GM18517 (cell line): ENCODE data around the gene ACSL4.
"Not testable (repeated sequence)": the region's sequence is repeated elsewhere in the genome, so short reads cannot be mapped to it uniquely, and the experiment has no call there.

Experiments
- ATAC-seq: cut with Tn5 transposase; IDR thresholded peaks from one replicate; pipeline ENCODE4 v1.9.1; 2021; ENCODE audit warnings: mild to moderate bottlenecking, moderate library complexity; ENCODE audit not compliant: unreplicated experiment

The ACSL4 gene

GRCh38 chrX:109732017-109732801 lies 848 bp downstream of the ACSL4 start:
- peak; percentile 28 for ATAC-seq

- no peak for ATAC-seq
These were observed 4.9 kb downstream of the ACSL4 start for GRCh38 chrX:109728173-109728535.

GRCh38 chrX:109724971-109725370 lies 8.1 kb downstream of the ACSL4 start:
- ATAC-seq: not testable (repeated sequence)

- ATAC-seq: no peak
These were observed 12.1 kb downstream of the ACSL4 start for GRCh38 chrX:109720947-109721346.

- no peak for ATAC-seq
These were observed 13.8 kb downstream of the ACSL4 start for GRCh38 chrX:109719264-109719663.

GRCh38 chrX:109716431-109717028 lies 16.5 kb downstream of the ACSL4 start:
- no peak for ATAC-seq

GRCh38 chrX:109714340-109714958 lies 18.6 kb downstream of the ACSL4 start:
- ATAC-seq: no peak

- ATAC-seq: no peak
These were observed 22.9 kb downstream of the ACSL4 start for GRCh38 chrX:109710181-109710580.

- ATAC-seq: peak; percentile 68
These were observed 23.9 kb downstream of the ACSL4 start for GRCh38 chrX:109709129-109709631.

- ATAC-seq: no peak
These were observed 25.3 kb downstream of the ACSL4 start for GRCh38 chrX:109707720-109708119.

- no peak for ATAC-seq
These were observed 25.7 kb downstream of the ACSL4 start for GRCh38 chrX:109707319-109707718.

- ATAC-seq: peak; percentile 83
These were observed 28.5 kb downstream of the ACSL4 start for GRCh38 chrX:109704563-109704962.

- ATAC-seq: no peak
These were observed 35.2 kb downstream of the ACSL4 start for GRCh38 chrX:109697855-109698254.

GRCh38 chrX:109696146-109696740 lies 36.8 kb downstream of the ACSL4 start:
- ATAC-seq: no peak

GRCh38 chrX:109695637-109696036 lies 37.4 kb downstream of the ACSL4 start:
- no peak for ATAC-seq

GRCh38 chrX:109691752-109692151 lies 41.3 kb downstream of the ACSL4 start:
- no peak for ATAC-seq

- no peak for ATAC-seq
These were observed 41.8 kb downstream of the ACSL4 start for GRCh38 chrX:109691277-109691676.

- no peak for ATAC-seq
These were observed 45.2 kb downstream of the ACSL4 start for GRCh38 chrX:109687903-109688302.

GRCh38 chrX:109685656-109686078 lies 47.4 kb downstream of the ACSL4 start:
- ATAC-seq: no peak

GRCh38 chrX:109684136-109684535 lies 48.9 kb downstream of the ACSL4 start:
- no peak for ATAC-seq

- no peak for ATAC-seq
These were observed 51.5 kb downstream of the ACSL4 start for GRCh38 chrX:109681475-109682081.
